ENCODE results near the gene NAV2. TPM values are rescaled to one million over a fixed set of nuclear protein-coding genes. Genes with fewer than 3 reads are reported as not detected.

NAV2 gene
- total RNA-seq, 1 experiment from 2014 or later, result 2.1 TPM

GRCh38 chr11:19766206-19766605, 53.6 kb downstream of the NAV2 start:
- RAD21 ChIA-PET (ENCODE audit: low non-redundant PET in 1 of 2, low total read pairs in 2 of 2, uncharacterized antibody in 2 of 2, unreplicated experiment in 2 of 2), result no interaction called here
- no peaks in the 10 kb centered on the region for H3K9me3 ChIP-seq (ENCODE audit: control insufficient read depth in 1 of 2, insufficient read depth in 1 of 2, low read depth in 1 of 2, low read length in 2 of 2)
- H3K27me3 ChIP-seq (ENCODE audit: insufficient read depth, low read length), result peaks cover 58% of the 10 kb centered on the region
- intact Hi-C loops (cut with micrococcal nuclease), result loop anchor here (2.0 kb wide), 1 partner anchor 13 kb away; no protein-coding TSS in a partner anchor
- no peaks in the 10 kb centered on the region for H3K9me2 ChIP-seq (ENCODE audit: insufficient read depth)
- DNase-seq (ENCODE audit: low read depth, low spot score) (no peak), ATAC-seq (no peak)
- POLR2A ChIA-PET, result no interaction called here
- no TSS peak for BruUV-seq (replicated peaks)
- H3K9ac ChIP-seq (ENCODE audit: low read length), result no peak overlapping the region
- no peak overlapping the region for H3K27ac ChIP-seq (ENCODE audit: low read depth, low read length)
- TF ChIP-seq REST (IDR thresholded peaks at IDR 0.05; ENCODE audit: low read depth) (peak; percentile 32), POLR2A (IDR thresholded peaks at IDR 0.05; ENCODE audit: borderline replicate concordance, extremely low read depth, insufficient read depth, insufficient read length) (no peak), TCF7L2 (IDR thresholded peaks at IDR 0.05; ENCODE audit: borderline replicate concordance, extremely low read depth, insufficient read depth, insufficient read length) (peak; percentile 11)
- CTCF ChIA-PET, result no interaction called here
- H2AFZ ChIP-seq (ENCODE audit: low read depth, low read length, poor library complexity, severe bottlenecking), result no peak overlapping the region
- no peak overlapping the region for H3K4me3 ChIP-seq (replicated peaks in 1 of 2; ENCODE audit: low read depth in 1 of 2, low read length in 2 of 2)
- H3K4me1 ChIP-seq (ENCODE audit: control insufficient read depth in 1 of 2, insufficient read depth in 2 of 2, low read length in 2 of 2), result peaks cover 0 to 3% of the 10 kb centered on the region in 2 experiments; a peak in 1 of 4 replicates
- H3K4me2 ChIP-seq (ENCODE audit: low read length), result no peak overlapping the region
- no peaks in the 10 kb centered on the region for H4K20me1 ChIP-seq (ENCODE audit: insufficient read depth)
- no peaks in the 10 kb centered on the region for H3K79me2 ChIP-seq (ENCODE audit: insufficient read depth, low read length)
- no peaks in the 10 kb centered on the region for H3K36me3 ChIP-seq (ENCODE audit: control insufficient read depth in 1 of 2, insufficient read depth in 2 of 2, low read length in 2 of 2)

- Histone ChIP-seq H3K4me3 (replicated peaks in 1 of 2; ENCODE audit: low read depth in 1 of 2, low read length in 2 of 2) (no peak overlapping the region), H3K79me2 (ENCODE audit: insufficient read depth, low read length) (no peaks in the 10 kb centered on the region), H3K36me3 (ENCODE audit: control insufficient read depth in 1 of 2, insufficient read depth in 2 of 2, low read length in 2 of 2) (no peaks in the 10 kb centered on the region), H3K27ac (ENCODE audit: low read depth, low read length) (no peak overlapping the region), H3K9ac (ENCODE audit: low read length) (no peak overlapping the region), H3K4me1 (ENCODE audit: control insufficient read depth in 1 of 2, insufficient read depth in 2 of 2, low read length in 2 of 2) (peaks cover 0 to 3% of the 10 kb centered on the region in 2 experiments; a peak in 1 of 4 replicates), H3K9me2 (ENCODE audit: insufficient read depth) (no peaks in the 10 kb centered on the region), H2AFZ (ENCODE audit: low read depth, low read length, poor library complexity, severe bottlenecking) (no peak overlapping the region), H4K20me1 (ENCODE audit: insufficient read depth) (no peaks in the 10 kb centered on the region), H3K4me2 (ENCODE audit: low read length) (no peak overlapping the region), H3K9me3 (ENCODE audit: control insufficient read depth in 1 of 2, insufficient read depth in 1 of 2, low read depth in 1 of 2, low read length in 2 of 2) (no peaks in the 10 kb centered on the region), H3K27me3 (ENCODE audit: insufficient read depth, low read length) (peaks cover 58% of the 10 kb centered on the region)
- ATAC-seq, result no peak
- no peak for DNase-seq (ENCODE audit: low read depth, low spot score)
- CTCF ChIA-PET, result no interaction called here
- intact Hi-C loops (cut with micrococcal nuclease), result loop anchor here (2.0 kb wide), 1 partner anchor 14 kb away; no protein-coding TSS in a partner anchor
- BruUV-seq (replicated peaks), result no TSS peak
- POLR2A ChIA-PET, result no interaction called here
- RAD21 ChIA-PET (ENCODE audit: low non-redundant PET in 1 of 2, low total read pairs in 2 of 2, uncharacterized antibody in 2 of 2, unreplicated experiment in 2 of 2), result no interaction called here
- TF ChIP-seq RAD21 (IDR thresholded peaks at IDR 0.05; ENCODE audit: low read depth), result no peak
- TF ChIP-seq SP1 (IDR thresholded peaks at IDR 0.05; ENCODE audit: low read depth), result no peak
- no peak for TF ChIP-seq JUND (IDR thresholded peaks at IDR 0.05)
- TF ChIP-seq CEBPB (IDR thresholded peaks at IDR 0.05; ENCODE audit: low read depth), result no peak
- no peak for TF ChIP-seq MAX (IDR thresholded peaks at IDR 0.05)
- no peak for TF ChIP-seq ZFX (IDR thresholded peaks at IDR 0.05)
- no peak for TF ChIP-seq TCF7L2 (IDR thresholded peaks at IDR 0.05; ENCODE audit: borderline replicate concordance, extremely low read depth, insufficient read depth, insufficient read length)
- no peak for TF ChIP-seq EZH2 (IDR thresholded peaks at IDR 0.05)
- no peak for TF ChIP-seq EZH2phosphoT487 (IDR thresholded peaks at IDR 0.05; ENCODE audit: borderline replicate concordance)
- TF ChIP-seq CTCF (IDR thresholded peaks at IDR 0.05 in 2 of 3, conservative IDR thresholded peaks at IDR 0.05 in 1 of 3; ENCODE audit: borderline replicate concordance in 1 of 3, insufficient read depth in 1 of 3, low read depth in 2 of 3, low read length in 2 of 3), result no peak
- no peak for TF ChIP-seq POLR2A (IDR thresholded peaks at IDR 0.05; ENCODE audit: borderline replicate concordance, extremely low read depth, insufficient read depth, insufficient read length)
- TF ChIP-seq POLR2AphosphoS5 (IDR thresholded peaks at IDR 0.05; ENCODE audit: low read depth, low read length), result no peak
Measured at GRCh38 chr11:19766810-19767209, 54.2 kb downstream of the NAV2 start.

All from HCT116 (cell line).